HG03520 (cell line): Measurements from ENCODE around the gene FAM227A.
"Not testable (repeated sequence)": the region's sequence is repeated elsewhere in the genome, so short reads cannot be mapped to it uniquely, and the experiment has no call there.

Source experiments
- ATAC-seq: cut with Tn5 transposase; IDR thresholded peaks from one replicate; pipeline ENCODE4 v1.9.1; 2021; ENCODE audit warnings: mild to moderate bottlenecking, moderate library complexity; ENCODE audit not compliant: unreplicated experiment

FAM227A gene

GRCh38 chr22:38674888-38675287 lies 18.7 kb upstream of the FAM227A start:
- no peak for ATAC-seq

- peak; percentile 31 for ATAC-seq
Observed at GRCh38 chr22:38657045-38657909, 1.1 kb upstream of the FAM227A start.

- ATAC-seq = peak; percentile 24
Observed at GRCh38 chr22:38655519-38656255, 505 bp downstream of the FAM227A start.

- ATAC-seq = no peak
Observed at GRCh38 chr22:38653741-38654140, 2.5 kb downstream of the FAM227A start.

GRCh38 chr22:38652859-38653258 lies 3.3 kb downstream of the FAM227A start:
- no peak for ATAC-seq

- ATAC-seq = no peak
Observed at GRCh38 chr22:38649841-38650522, 6.2 kb downstream of the FAM227A start.

GRCh38 chr22:38645430-38645829 lies 10.8 kb downstream of the FAM227A start:
- ATAC-seq = no peak

- not testable (repeated sequence) for ATAC-seq
Observed at GRCh38 chr22:38644245-38644644, 11.9 kb downstream of the FAM227A start.

- no peak for ATAC-seq
Observed at GRCh38 chr22:38641476-38642040, 14.6 kb downstream of the FAM227A start.

GRCh38 chr22:38638728-38639127 lies 17.5 kb downstream of the FAM227A start:
- no peak for ATAC-seq

GRCh38 chr22:38638216-38638615 lies 18.0 kb downstream of the FAM227A start:
- ATAC-seq = no peak

- ATAC-seq = no peak
Observed at GRCh38 chr22:38632528-38632927, 23.7 kb downstream of the FAM227A start.

GRCh38 chr22:38631724-38632123 lies 24.5 kb downstream of the FAM227A start:
- ATAC-seq = no peak

- no peak for ATAC-seq
Observed at GRCh38 chr22:38629108-38629507, 27.1 kb downstream of the FAM227A start.

- ATAC-seq = no peak
Observed at GRCh38 chr22:38628444-38628843, 27.7 kb downstream of the FAM227A start.

GRCh38 chr22:38623351-38623750 lies 32.8 kb downstream of the FAM227A start:
- no peak for ATAC-seq

- ATAC-seq = no peak
Observed at GRCh38 chr22:38618682-38619081, 37.5 kb downstream of the FAM227A start.

- no peak for ATAC-seq
Observed at GRCh38 chr22:38618258-38618657, 37.9 kb downstream of the FAM227A start.

GRCh38 chr22:38615064-38615405 lies 41.2 kb downstream of the FAM227A start:
- not testable (repeated sequence) for ATAC-seq

GRCh38 chr22:38614332-38615063 lies 41.7 kb downstream of the FAM227A start:
- ATAC-seq = no peak

- ATAC-seq = no peak
Observed at GRCh38 chr22:38613588-38613987, 42.6 kb downstream of the FAM227A start.
